HG03460 (cell line): ENCODE results near the gene WWOX.
"Not testable (repeated sequence)": the region's sequence is repeated elsewhere in the genome, so short reads cannot be mapped to it uniquely, and the experiment has no call there.

Source experiments
- ATAC-seq: cut with Tn5 transposase; IDR thresholded peaks from one replicate; pipeline ENCODE4 v1.9.1; 2021; ENCODE audit not compliant: unreplicated experiment

Gene WWOX

GRCh38 chr16:78513838-78514237, 414.4 kb downstream of the WWOX start:
- ATAC-seq, result no peak

GRCh38 chr16:78514888-78515287, 415.4 kb downstream of the WWOX start:
- not testable (repeated sequence) for ATAC-seq

- ATAC-seq, result no peak
These were observed 416.0 kb downstream of the WWOX start for GRCh38 chr16:78515421-78515820.

- no peak for ATAC-seq
These were observed 416.7 kb downstream of the WWOX start for GRCh38 chr16:78516006-78516736.

GRCh38 chr16:78519896-78520295, 420.4 kb downstream of the WWOX start:
- no peak for ATAC-seq

DNA sequence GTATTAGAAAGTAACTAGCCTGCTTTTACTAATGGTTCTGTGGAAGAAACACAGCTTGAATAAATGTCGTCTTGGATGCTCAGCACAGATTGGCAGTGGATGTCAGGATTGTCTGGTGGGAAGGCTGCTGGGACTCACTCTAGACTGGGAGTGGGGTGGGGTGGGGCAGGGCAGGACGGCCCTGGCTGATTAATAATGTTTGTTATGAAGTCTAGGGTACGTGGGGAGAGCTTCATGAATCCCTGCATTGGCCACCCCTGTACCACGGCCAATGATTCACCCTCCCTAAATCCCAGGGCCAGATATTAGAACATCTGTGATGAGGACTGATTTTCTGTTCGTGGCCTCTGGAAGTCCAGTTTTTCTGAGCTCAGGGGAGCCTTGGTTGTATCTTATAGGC, 421.0 kb downstream of the WWOX start:
- ATAC-seq, result no peak

DNA sequence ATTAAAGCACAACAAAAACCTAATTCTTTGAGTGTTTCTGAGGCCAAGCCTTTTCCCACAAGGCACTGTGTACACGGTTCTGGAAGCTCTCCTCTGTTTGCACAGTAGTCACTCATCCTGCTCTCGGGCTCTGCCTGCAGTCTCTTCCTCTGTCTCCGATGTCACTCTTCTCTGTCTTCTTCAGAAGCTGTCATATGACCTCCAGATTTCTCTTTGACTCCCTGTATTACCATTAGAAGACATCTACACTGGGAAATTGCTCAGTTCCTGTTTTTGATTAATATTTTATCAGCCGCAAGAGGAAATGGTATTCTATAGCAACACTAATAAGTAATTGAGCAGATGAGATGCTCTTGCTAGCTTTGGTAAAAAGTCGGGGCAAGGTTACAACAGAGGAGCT, 422.9 kb downstream of the WWOX start:
- peak; percentile 65 for ATAC-seq

- ATAC-seq, result no peak
These were observed 423.9 kb downstream of the WWOX start for GRCh38 chr16:78523212-78523985.

- ATAC-seq, result no peak
These were observed 424.7 kb downstream of the WWOX start for GRCh38 chr16:78524066-78524595.

DNA sequence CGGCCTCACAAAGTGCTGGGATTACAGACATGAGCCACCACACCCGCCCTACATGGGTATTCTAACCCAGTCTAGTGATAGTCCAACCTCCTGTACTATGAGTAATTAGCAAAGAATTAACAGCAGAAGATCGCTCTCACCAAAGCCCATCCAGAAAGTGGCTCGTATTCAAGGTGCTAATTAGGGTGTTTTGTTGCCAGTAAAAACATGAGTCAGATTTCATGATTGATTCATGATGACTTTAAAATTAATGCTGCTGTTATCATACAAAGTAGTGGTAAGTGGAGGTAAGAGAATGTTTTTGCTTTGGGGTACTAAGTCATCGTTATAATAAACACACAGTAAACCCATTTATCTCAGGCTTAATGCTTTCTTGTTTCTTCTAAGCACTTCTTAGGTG, 428.8 kb downstream of the WWOX start:
- ATAC-seq, result no peak

- no peak for ATAC-seq
These were observed 430.4 kb downstream of the WWOX start for GRCh38 chr16:78529881-78530280.

DNA sequence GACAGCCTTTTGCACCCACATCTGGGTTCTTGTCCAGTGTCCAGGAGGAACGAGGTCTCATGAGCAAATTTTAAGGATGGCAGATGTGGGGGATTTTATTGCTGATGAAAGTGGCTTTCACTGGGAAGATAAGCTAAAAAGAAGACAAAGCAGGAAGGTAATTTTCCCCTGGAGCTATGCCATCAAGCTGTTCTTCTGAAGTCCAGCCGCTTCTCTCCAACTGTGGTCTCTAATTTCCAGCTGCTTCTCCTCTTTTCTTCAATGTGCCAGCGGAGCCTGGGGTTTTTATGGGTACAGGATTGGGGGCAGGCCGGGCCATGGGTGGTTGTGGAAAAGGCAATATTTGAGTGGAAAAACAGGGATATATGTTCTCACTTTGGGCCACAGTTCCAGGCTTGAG, 430.8 kb downstream of the WWOX start:
- ATAC-seq, result no peak

DNA sequence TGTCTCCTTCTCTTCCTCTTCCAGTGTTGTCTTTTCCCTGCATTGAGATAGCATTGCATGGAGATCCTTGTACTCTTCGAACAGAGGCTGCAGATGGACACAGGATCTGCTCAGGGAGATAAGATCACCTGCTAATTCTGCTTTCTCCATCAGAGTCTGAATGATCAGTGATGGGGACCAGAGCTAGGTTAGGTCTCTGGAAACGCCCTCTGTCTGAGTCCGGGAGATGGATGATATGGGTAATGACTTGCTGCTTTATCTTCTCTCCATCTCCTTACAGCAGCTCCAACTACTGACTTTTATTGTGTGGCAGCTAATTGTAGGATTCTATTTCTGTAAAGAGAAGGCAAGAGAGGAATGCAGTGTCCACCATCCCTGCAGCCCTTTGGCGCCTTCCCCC, 435.6 kb downstream of the WWOX start:
- no peak for ATAC-seq

GRCh38 chr16:78537511-78537910, 438.1 kb downstream of the WWOX start:
- no peak for ATAC-seq

DNA sequence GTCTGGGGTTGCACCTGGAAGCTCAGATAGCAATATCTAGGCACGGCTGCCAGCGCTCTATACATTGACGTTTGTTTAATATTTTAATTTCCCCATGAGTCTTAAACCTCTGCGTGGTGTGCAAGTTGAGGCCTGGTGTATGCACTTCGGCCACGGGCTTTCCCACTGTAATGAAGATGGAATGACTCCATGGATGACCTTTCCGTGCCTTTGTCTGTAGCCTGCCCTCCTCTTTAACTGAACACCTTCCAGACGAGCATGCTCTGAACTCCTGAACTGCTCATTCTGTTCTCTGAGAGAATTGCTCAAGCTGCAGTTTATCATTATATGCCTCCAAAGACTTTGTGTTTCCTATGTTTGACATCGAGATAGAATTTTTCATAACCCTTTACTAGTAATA, 438.8 kb downstream of the WWOX start:
- no peak for ATAC-seq

DNA sequence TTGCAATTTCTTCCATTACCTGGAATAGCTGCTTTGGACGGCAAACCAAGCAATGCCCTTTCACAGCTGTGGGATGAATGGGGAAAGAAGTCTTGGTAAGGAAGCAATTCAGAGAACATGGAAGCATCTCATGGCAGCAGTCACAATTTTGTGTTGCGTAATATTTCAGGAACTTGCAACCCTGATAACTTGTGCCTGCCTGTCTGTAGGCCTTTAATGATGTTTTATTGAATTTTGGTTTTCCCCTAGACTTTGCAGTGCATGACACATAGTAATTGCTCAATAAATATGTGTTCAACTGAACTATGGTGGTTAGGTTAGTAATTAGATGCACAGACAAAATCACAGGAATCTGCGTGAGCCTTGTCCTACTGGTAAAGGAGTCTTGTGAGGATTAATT, 439.5 kb downstream of the WWOX start:
- no peak for ATAC-seq

DNA sequence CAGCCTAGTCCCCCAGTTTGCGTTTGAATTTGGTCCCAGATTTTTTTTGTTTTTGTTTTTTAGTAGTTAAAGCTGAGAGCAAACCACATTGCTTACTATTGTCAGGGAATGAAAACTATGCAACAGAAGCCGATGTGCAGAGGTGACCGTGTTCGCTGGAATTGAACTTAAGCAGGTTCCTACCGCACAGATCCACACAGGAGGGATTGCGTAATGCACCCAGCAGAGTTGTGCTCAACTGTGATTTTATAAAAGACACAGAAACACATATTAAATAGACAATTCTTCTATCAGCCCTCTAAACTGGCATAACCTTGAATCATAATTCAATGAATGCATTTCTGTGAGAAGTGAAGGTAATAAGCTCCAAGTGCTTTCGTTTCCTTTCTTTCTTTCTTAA, 443.0 kb downstream of the WWOX start:
- no peak for ATAC-seq

- ATAC-seq, result no peak
These were observed 443.6 kb downstream of the WWOX start for GRCh38 chr16:78543023-78543422.

GRCh38 chr16:78549366-78549765, 449.9 kb downstream of the WWOX start:
- ATAC-seq, result no peak

DNA sequence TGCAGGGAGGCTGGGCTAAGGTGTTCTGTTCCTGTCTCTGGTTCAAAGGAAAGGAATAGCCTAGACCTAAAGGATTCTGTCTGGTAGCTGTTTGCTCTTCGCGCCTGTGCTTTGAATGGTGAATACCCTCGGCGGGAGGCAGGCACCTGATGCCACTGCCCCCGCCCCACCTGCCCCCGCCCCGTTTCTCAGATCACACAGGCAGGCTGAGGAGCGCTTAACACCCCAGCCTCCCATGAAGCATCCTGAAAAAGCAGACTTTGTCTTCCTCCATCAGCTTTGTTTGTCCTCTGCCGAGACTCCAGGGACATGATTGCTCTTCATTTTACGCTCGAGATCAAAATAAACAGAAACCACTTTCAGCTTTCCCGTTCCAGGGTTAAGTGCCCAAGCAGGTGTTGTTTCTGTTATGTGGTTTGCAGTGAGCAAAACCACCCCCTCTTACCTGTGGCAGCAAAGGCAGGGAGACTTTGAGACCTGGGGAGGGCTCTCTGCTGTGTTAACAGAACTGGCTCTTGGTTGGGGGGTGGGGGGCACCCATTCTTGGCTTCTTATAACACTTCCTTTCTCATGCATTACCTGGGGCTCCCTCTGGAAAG, 452.1 kb downstream of the WWOX start:
- ATAC-seq, result no peak

- no peak for ATAC-seq
These were observed 452.7 kb downstream of the WWOX start for GRCh38 chr16:78552106-78552675.

GRCh38 chr16:78552716-78553115, 453.3 kb downstream of the WWOX start:
- no peak for ATAC-seq
